HEK293 (cell line): ENCODE measurements around the gene CREB5.

Experiments used
- ZNF138 ChIP-seq: fragments of 450-650 bp; formaldehyde crosslinking; IDR thresholded peaks from 2 replicates; pipeline ENCODE4 v1.5.1; 2016; ENCODE audit warnings: missing biosample characterization, missing genetic modification characterization, borderline replicate concordance
- ZNF302 ChIP-seq: fragments of 450-650 bp; formaldehyde crosslinking; IDR thresholded peaks from 2 replicates; pipeline ENCODE4 v1.5.1; 2016; ENCODE audit warnings: missing biosample characterization, missing genetic modification characterization, low read depth
- ZNF391 ChIP-seq: fragments of 450-650 bp; formaldehyde crosslinking; IDR thresholded peaks from 2 replicates; pipeline ENCODE4 v1.5.1; 2016; ENCODE audit warnings: low read depth, missing biosample characterization, missing genetic modification characterization, borderline replicate concordance

GRCh38 chr7:28400838-28401360, 11.4 kb upstream of the CREB5 start:
- TF ChIP-seq ZNF391 (tag by site-specific recombination), result no peak
- TF ChIP-seq ZNF302 (tag by site-specific recombination), result no peak
- TF ChIP-seq ZNF138 (tag by site-specific recombination), result no peak
